T1000 (cell line): ENCODE results near the gene JARID2.
"Not testable (repeated sequence)": the region's sequence is repeated elsewhere in the genome, so short reads cannot be mapped to it uniquely, and the experiment has no call there.

ENCODE experiments used
- DNase-seq: peaks from one replicate; lab custom pipeline; 2025; ENCODE audit warnings: mixed read lengths; lab: John Stamatoyannopoulos, UW

Gene JARID2

DNA sequence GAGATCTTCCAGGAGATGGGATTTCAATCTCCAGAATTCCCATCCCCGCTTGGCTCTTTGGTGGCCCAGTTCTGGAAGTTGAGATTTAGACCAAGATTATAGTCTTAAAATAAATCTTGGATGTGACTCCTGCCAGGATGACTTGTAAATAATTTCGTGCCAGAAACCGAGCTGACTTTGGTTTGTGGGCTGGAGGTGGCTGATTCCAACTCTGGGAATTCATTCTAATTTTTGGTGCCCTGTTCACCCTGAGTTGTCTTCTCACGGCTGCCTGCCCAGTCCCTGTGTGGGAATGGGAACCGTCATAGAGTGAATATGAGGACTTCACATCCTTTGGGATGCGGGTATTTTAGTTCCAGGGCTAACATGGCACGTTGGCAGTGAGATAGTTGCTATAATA, 64.8 kb downstream of the JARID2 start:
- no peak for DNase-seq

DNA sequence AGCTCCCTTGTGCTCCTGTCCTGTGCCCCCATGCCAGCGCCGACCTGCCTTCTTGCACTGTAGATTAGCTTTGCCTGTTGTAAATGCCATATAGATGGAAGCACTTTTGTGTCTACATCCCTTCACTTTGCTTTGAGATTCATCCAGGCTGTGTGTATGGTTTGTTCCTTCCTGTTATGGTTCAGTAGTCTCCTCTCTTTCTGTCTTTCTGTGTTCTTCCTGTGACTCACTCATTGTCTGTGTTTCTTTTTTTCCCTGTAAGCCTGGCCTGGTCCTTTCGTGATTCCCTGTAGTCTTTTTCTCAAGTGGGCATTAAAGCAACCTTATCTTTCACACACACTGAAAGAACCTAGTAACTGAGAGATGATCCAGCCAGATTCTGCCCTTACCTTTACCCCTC, 66.6 kb downstream of the JARID2 start:
- no peak for DNase-seq

DNA sequence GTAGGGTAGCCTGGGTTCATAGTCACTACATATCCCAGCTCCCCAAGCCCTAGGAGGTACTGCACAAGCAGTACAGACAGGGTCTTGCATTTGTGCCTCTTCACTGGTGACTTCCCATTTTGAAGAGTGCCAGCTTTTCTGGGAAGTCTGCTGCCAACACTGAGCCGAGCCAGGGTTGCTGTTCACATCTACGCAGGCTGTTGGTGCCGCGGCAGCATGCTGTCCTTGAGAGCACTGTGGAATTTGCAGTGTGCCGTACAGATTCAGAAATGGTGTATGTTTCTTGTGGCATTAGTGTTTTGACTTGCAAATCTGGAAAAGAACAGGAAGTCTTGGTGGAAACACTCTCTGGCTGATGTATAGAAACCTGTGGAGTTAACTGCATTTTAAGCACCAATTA, 67.5 kb downstream of the JARID2 start:
- DNase-seq = no peak

DNA sequence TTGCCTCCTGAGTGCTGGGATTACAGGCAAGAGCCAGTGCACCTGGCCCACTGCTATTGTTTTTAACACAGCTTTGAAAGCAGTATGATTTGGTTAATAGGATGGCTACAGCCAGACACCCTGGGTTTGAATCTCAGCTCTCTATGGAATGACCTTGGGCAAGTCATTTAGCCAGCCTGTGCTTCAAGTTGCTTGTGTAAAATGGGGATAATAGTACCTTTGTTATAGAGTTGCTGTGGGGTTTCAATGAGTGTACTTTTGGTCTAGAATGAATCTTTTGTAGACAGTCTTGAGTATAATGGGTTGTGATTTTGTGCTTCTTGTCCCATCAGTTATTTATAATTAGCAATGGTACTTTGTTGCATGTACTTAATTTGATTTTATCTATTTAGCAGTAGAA, 70.9 kb downstream of the JARID2 start:
- DNase-seq = no peak

DNA sequence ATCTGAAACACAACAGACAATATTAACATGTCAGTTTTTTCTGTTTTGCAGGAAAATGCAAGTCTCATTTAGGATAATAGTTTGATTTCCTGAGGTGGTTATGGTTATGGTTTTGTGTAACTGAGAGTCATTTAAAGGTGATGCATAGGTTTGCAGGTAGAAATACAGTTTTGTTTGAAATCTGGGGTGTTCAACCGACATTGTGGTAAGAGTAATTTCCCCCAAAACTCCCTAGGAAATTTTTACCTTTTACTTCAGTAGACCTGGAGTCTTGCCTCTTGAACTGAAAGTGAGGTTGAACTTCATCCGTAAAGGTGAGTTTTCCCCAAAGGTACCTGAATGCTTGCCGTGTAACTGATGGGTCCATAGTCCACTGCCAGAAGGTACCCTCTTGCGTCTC, 71.4 kb downstream of the JARID2 start:
- DNase-seq = no peak

DNA sequence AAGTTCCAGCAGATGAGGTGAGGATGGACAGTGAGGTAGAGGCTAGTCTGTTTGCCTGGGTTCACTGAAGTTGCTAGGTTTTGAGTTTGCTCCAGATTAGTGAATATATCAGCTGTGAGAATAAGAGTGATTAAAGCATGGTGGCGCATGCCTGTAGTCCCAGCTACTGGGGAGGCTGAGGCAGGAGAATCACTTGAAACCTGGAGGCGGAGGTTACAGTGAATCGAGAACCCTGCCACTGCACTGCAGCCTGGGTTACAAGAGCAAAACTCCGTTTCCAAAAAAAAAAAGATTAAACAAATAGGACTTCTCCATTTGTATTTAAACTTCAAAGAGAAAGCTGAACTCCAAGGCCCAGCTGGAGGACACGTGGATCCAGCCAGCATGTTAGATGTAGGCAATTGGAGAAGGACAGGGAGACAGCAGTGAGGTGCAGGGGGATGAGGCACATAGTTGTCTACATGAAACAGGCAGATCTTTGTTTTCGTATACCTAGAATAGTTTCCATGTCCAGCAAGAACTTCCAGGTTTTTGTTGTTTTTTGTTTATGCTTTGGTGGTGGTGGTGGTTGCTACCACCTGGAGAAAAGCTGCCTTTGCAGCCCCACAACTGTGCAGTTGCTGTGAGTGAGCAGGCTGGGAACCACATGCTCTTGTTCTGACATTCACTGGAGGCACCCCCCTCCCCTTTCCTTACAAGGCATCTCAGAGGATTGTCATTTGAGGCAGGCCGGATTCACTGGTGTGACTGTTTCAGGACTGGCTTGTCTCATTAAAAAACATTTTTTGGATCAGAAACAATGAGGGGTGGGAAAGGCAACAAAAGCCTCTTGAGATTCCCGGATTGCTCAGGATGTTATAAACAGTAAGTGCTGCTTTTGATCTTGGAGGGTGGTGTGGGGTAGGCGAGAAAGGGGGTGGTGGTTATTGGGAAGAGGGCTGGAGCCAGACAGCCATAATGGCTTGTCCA, 72.3 kb downstream of the JARID2 start:
- DNase-seq = no peak

DNA sequence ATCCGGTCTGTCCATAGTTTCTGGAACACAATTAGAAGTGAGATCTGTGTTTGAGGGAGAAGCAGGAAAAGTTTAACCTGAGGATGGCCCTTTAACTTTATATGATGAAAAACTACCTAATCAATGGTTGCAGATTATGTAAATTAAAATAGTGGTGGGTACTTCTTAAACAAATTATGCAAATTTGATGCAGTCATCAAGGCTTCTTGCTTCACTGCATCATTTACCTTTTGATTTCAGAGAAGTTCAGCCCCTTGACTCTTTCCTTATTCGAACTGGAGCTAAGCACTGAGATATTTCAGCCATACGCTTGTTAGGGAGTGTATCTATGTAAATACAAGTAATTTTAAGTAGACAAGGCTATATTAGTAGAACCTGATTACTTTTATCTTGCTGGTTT, 73.8 kb downstream of the JARID2 start:
- no peak for DNase-seq

DNA sequence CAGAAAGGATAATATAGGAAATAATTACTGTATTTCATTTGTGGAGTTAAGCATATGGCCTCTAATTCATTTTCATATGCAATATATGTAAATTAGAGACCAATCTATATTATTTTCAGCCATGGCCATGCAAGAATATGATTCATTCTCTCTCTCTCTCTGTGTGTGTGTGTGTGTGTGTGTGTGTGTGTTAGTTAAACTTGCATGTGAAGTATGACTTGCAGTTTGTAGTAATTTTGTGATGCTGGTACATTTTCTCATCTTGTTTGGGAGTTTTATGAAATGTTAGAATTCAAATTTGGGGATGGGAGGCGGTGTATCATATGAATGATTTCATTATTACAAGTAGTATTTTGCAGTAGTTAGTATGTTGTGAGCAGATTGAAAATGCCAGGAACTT, 74.8 kb downstream of the JARID2 start:
- no peak for DNase-seq

DNA sequence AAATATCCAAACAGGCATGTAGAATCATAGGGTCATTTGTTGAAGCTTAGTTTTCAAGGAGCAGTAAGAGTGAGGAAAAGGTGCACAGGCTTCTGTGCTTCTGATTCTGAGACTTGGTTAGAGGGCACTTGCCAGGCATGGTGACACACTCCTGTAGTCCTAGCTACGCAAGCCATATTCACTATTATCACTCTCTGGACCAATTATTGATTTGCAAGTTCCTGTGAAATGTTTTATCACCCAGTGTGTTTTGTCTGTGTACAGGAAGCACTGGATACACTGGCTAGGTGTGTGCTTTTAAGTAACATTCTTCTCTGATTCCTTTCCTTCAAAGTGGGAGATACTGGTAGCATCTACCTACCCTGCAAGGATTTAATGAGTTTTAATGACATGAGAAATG, 76.3 kb downstream of the JARID2 start:
- no peak for DNase-seq

DNA sequence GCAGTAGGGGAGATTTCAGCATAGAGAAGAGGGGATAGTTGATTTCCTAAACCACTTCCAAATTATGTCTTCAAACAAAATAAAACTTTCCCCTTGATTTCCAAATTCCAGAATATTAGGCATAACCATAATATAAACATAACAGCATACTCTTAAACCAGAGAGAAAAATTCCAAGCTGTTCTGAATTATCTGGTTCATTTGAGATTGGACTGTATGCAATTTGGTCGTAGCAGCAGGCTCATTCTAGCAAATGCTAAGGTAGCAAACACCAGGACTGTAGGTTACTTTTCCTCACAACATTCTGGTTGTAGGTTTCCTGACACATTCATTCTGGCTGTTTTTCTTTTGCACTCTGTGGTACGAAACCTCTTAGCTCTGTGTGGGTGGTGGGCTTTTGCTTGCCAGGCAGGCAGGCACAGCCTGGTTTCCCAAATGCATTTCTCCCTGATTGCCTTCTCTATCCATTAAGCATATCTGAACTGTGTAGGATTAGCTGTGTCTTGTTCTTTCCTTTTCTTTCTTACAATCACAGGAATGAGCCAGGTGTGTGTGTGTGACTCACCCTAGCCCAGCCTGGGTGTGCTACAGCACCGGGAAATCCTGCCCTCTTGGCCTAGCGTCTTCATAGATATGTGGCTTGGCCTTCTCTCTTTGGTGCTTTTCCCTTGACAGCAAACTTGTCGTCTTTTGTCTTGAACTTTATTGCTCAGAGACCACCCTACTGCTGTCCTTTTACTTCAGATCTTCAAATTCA, 77.1 kb downstream of the JARID2 start:
- DNase-seq = no peak

DNA sequence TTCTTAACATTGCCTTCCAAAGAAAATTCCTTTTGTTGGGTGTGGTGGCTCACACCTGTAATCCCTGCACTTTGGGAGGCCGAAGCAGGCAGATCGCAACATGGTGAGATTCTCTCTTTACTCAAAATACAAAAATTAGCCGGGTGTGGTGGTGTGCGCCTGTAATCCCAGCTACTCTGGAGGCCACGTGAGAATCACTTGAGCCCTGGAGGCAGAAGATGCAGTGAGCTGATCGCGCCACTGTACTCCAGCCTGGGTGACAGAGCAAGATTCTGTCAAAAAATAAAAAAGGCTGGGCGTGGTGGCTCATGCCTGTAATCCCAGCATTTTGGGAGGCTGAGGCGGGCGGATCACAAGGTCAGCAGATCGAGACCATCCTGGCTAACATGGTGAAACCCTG, 77.7 kb downstream of the JARID2 start:
- not testable (repeated sequence) for DNase-seq

DNA sequence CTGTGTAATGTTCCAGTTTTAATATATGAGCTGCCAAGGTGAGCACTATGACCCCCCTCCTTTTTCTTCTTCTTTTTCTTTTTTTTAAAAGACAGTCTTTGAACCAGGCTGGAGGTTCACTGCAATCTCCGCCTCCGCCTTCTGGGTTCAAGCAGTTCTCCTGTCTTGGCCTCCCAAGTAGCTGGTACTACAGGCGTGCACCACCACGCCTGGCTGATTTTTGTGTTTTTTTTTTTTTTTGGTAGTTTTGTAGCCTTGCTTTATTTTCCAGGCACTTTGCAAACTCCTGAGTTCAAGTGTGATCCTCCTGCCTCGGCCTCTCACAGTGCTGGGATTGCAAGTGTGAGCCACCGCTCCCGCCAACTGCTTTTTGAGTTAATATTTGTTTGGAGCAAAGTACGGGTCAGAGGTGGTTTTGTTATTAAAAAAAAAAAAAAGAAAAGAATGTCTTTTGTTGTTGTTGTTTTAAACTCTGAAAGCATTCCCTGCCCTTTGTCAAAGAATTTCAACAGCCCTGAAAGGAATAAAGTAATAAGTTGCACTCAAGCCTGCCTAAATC, 78.6 kb downstream of the JARID2 start:
- DNase-seq = no peak

DNA sequence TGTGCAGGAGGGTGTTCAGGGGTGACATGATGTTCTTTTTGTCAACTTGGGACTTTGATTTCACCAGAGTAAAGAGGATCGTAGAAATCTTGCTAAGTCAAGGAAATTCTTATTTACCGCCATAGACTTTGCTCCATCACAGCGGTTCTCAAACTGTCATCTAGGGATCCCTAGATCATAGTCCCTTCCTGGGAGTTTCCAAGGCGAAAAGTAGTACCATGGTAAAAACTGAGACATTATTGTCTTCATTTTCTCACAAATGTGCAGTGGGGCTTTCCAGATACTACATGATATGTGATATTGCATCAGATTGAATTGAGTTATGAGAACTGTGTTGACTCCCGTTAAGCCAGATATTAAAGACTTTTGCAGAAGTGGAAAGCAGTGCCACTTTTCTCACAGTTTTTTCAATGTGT, 79.7 kb downstream of the JARID2 start:
- no peak for DNase-seq

DNA sequence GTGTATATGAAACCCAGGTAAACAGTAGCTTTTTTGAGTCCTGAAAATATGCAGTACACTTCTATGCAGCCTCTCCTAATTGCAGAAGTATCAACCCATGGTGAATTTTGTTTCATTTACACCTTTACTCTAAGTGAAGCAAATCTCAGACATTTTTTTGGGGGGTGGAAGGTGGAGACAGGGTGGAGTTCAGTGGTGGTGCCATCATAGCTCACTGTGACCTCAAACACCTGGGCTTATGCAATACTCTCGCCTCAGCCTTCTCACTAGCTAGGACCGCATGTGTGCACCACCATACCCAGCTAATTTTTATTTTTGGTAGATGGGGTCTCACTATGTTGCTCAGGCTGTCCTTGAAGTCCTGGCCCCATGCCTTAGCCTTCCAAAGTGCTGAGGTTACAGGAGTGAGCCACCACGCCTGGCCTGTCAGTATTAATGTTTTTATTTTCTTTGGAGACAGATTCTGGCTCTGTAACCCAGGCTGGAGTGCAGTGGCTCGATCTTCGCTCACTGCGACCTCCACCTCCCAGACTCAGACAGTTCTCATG, 80.3 kb downstream of the JARID2 start:
- DNase-seq = no peak

DNA sequence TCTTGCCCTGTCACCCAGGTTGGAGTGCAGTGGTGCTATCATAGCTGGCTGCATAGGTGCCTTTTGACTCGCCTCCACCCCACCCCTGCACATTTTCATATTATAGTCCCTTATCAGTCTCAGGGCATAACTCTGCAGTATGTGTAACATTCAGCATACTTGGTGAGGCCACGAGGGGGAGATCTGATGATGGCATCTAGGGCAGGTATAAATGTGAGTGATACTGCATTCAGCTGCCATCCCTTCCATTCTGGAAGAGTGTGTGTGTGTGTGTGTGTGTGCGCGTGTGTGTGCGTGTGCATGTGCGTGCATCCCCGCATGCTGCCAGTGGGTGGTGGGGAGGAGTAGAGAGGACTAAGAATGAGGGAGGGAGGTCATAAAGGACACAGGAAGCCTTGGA, 81.4 kb downstream of the JARID2 start:
- DNase-seq = no peak

DNA sequence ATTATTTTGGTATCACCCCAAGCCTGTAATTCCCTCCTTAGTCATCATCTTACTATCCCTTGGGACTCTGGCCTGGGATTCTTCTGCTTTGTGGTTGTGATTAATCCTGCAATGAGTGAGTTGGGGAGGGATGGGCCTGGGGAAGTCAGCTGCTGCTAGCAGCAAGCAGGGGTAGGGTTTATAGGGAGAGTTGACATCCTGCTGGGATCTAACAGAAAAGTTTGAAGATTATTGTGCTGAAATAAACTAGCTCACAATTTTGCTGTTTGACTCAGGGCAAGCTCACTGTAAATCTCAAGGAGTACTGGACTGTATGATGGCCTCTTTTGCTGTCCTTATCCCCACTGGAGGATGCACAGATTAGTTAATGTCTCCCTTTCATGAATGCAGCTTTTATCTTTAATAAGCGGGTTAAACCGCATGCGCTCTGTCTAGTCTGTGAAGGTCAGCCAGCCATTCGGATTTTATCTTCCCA, 83.4 kb downstream of the JARID2 start:
- DNase-seq = peak; percentile 66

DNA sequence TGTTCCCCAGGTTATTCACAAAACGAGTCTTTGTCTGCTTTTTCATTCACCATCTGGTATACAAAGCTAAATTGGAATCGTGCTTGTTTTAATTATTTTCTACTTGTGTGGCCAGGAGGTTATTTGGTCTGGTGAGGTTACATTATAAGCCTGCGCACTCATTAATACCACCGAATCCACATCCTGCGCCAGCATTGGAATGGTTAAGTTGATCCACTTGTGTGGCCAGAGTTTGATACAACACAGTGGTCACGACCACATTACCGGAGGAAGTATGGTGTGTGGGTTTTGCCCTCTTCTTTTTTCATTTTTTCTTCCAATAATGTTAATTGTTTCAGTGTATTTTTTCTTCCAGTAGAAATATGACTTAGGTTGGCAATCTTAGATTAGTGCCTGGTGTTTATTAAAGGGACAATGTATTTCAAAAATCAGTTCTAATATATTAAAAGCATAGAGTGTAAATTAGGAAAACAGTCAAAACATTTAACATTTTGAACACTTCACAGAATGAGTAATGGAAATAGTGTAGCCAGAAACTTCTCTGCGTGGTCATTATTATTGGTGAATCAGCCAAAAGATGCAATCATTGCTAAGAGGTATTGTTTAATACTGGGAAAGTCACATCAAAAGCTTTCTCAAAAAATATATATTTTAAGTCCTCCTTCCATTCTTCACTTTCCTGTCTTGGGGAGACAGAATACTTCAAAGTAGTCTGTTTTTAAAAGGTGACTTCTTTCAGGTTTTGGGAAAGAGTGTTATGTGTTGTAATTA, 84.5 kb downstream of the JARID2 start:
- DNase-seq = no peak

DNA sequence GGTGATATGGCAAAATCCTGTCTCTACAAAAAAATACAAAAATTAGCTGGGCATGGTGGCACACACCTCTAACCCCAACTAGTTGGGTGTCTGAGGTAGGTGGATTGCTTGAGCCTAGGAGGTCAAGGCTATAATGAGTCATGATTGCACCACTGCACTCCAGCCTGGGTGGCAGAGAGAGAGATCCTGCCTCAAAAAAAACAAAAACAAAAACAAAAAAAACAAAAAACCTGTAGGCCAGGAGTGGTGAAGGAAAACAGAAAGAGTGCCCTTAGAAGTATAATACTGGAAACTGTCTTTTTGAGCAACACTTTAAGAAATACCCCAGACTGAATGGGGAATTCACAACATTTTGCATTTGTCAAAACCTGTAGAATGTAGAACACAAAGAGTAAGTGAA, 85.3 kb downstream of the JARID2 start:
- DNase-seq = no peak

DNA sequence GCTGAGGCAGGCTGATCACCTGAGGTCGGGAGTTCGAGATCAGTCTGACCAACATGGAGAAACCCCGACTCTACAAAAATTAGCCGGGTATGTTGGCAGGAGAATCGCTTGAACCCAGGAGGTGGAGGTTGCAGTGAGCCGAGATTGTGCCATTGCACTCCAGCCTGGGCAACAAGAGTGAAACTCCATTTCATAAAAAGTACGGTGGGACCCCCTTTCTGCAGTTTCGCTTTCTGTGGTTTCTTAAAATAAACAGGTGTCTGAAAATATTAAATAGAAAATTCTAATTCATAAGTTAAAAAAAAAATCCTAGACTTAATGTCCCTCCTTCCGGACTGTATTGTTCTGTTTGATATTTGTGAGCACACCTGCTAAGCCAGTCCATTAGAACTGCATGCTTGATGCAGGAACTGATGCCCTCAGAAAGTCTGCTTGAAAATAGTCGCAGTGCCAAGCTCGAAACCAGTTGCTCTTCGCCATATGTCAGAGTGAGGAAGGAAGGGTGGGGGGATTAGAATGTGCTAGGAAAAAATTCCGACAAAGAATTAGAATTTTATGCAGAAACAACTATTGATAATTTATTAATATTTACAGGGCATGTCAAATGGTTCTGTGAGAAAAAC, 85.9 kb downstream of the JARID2 start:
- DNase-seq = no peak

DNA sequence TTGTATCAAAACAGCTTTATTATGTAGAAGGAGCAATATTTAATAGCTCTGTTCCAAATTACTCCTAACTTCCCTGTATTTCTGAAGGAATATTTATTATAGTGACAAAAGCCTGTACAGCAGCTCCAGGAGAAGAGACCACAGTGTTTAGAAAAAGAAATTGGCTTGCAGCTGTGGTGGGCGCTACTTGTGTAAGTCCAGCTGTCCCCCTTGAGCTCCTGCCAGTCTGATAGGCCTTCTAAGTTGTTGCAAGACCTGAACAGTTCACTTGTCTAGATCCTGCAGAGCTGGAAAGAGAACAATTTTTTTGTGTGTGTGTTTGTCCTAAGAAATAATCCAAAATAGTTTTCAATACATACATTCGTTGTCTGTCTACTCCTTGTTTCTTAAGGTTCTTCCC, 86.6 kb downstream of the JARID2 start:
- no peak for DNase-seq

DNA sequence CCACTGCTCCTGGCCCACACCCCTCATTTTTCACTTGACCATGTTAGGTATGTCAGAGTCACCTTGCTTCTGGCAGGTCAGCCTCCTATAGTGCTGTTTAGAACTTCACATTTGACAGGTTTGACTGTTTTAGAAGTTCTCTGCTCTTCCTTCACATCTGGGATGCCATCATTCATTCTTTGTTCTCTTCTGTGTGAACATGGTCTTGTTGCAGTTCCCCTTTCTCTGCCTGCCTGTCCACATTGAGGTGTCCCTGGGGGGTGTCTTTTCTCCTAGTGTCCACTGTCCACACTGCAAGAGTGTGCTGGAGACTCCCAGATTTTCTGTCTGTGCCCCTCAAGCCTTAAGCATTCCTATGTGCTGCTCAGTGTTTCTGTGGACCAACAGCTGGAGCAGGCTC, 89.5 kb downstream of the JARID2 start:
- no peak for DNase-seq
